LNCaP clone FGC (cell line): ENCODE data around the gene ABTB2.

Source experiments
- DNase-seq: peaks from one replicate; pipeline ENCODE4 v3.0.0-alpha.2; 2011; ENCODE audit warnings: low read depth
- H3K4me3 ChIP-seq: 2 replicates; pipeline ENCODE4 v1.5.1; 2011; ENCODE audit warnings: mild to moderate bottlenecking, low read depth, low read length, control low read depth
- TF ChIP-seq, protein P1 (sequence below): IDR thresholded peaks from 2 replicates; pipeline ENCODE4 v1.5.1; 2012; ENCODE audit warnings: mild to moderate bottlenecking; ENCODE audit not compliant: control insufficient read depth, insufficient read depth; ENCODE audit errors: extremely low read depth

Gene ABTB2

GRCh38 chr11:34356576-34356912, 1.3 kb downstream of the ABTB2 start:
- TF ChIP-seq, protein P1, sequence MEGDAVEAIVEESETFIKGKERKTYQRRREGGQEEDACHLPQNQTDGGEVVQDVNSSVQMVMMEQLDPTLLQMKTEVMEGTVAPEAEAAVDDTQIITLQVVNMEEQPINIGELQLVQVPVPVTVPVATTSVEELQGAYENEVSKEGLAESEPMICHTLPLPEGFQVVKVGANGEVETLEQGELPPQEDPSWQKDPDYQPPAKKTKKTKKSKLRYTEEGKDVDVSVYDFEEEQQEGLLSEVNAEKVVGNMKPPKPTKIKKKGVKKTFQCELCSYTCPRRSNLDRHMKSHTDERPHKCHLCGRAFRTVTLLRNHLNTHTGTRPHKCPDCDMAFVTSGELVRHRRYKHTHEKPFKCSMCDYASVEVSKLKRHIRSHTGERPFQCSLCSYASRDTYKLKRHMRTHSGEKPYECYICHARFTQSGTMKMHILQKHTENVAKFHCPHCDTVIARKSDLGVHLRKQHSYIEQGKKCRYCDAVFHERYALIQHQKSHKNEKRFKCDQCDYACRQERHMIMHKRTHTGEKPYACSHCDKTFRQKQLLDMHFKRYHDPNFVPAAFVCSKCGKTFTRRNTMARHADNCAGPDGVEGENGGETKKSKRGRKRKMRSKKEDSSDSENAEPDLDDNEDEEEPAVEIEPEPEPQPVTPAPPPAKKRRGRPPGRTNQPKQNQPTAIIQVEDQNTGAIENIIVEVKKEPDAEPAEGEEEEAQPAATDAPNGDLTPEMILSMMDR: no peak
- H3K4me3 ChIP-seq: peak overlapping the region; percentile 61
- DNase-seq: no peak

- TF ChIP-seq, protein P1: no peak
- DNase-seq: no peak
- peak overlapping the region; percentile 61 for H3K4me3 ChIP-seq
These were observed 1.7 kb downstream of the ABTB2 start for GRCh38 chr11:34356130-34356529.

GRCh38 chr11:34355726-34356125, 2.1 kb downstream of the ABTB2 start:
- TF ChIP-seq, protein P1: no peak
- no peak overlapping the region for H3K4me3 ChIP-seq

GRCh38 chr11:34354782-34355181, 3.0 kb downstream of the ABTB2 start:
- DNase-seq: no peak
- no peak overlapping the region for H3K4me3 ChIP-seq
- TF ChIP-seq, protein P1: no peak

More at GRCh38 chr11:34355726-34356125, 2.1 kb downstream of the ABTB2 start:
- DNase-seq: no peak

GRCh38 chr11:34353881-34354280, 3.9 kb downstream of the ABTB2 start:
- TF ChIP-seq, protein P1: no peak
- no peak overlapping the region for H3K4me3 ChIP-seq
- no peak for DNase-seq

DNA sequence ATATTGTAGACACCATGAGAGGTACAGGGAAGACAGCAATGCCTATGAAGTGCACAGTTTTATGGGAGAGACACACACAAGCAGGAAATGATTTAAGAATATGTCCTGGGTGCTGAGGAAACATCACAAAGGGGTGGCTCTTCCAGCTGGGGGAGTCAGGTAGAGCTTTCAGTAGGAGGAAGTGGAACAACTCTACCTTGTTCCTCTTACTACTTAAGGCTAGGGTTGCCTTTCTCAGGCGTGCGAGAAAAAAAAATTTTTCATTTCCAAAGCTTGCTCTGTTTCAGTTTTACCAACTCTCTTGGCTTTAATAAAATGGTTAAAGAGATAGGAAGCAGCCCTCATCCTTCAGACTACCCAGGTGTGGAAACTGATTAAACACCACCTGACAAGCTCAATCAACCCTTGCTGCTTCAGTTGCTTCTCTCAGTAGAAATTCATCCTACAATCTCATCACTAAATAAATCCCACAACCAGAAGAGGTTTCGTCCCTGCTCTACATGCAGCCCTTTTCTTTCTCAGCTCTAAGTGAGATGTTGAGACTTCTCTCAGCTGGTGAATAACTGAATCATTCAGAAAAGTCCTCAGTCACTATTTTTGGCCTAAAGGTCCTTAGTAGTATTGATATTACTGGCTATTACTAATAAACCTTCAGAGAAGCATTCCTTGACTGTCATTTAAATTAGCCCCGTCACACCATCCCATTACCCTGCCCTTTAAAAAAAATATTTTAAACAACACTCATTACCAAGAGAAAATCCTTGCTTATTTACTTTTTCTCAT, 5.9 kb downstream of the ABTB2 start:
- H3K4me3 ChIP-seq: no peak overlapping the region
- TF ChIP-seq, protein P1: no peak
- DNase-seq: no peak

DNA sequence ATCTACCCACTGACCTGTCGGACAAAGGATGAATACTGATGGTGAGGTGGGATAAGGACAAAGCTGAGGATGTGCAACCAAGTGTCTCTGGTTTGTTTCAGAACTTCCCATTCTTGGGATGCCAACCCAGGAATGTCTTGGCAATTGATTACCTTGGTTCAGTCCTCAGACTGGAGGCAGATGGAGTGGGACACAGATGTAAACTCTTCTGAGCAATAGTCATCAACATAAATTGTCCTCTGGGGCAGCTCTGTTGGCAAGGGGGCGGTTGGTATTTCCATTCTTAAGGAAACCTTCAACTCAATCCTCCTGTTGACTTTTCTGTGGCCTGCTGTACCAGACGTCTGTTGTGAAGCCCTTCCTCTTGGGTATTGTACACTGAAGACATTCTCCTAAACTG, 6.8 kb downstream of the ABTB2 start:
- DNase-seq: no peak
- H3K4me3 ChIP-seq: no peak overlapping the region
- TF ChIP-seq, protein P1: no peak
